A549 (cell line): ENCODE results near the gene TSSC4. TPM values are rescaled to one million over a fixed set of nuclear protein-coding genes. Genes with fewer than 3 reads are reported as not detected.

Source experiments
- ATAC-seq, 2 experiments: fragments of 200-7000 bp in 1 of 2; fragments of >200 bp in 1 of 2; cut with Nextera tagmentation in 1 of 2; cut with Tn5 transposase in 1 of 2; 3 replicates each; pipeline versions ENCODE4 v1.8.0 to v1.9.1; 2018 to 2020; ENCODE audit warnings: mild to moderate bottlenecking in 1 of 2, moderate library complexity in 1 of 2
- CTCF ChIA-PET: fragments of 300-600 bp; sonication (Branson Sonifier 250); formaldehyde crosslinking; extraction: SDS; loops from one replicate; lab custom pipeline; 2021; ENCODE audit warnings: antibody characterized with exemption, inconsistent platforms; lab: Yijun Ruan, JAX
- POLR2A ChIA-PET: fragments of 350-600 bp; formaldehyde crosslinking; extraction: SDS; loops from one replicate; lab custom pipeline; 2021; ENCODE audit warnings: antibody characterized with exemption, inconsistent platforms; lab: Yijun Ruan, JAX
- DNase-seq, 2 experiments: peaks; one replicate each; pipeline versions ENCODE4 v3.0.0 to v3.0.0-alpha.2; 2011 to 2016; ENCODE audit warnings: low read depth in 1 of 2, low spot score in 1 of 2
- FAIRE-seq: peaks from 2 replicates; lab custom pipeline; 2011; peaks lifted over from hg19 to GRCh38; lab: Jason Lieb, UNC
- H3K27ac ChIP-seq, 2 experiments: fragments of >200 bp; sonication (Bioruptor Twin); formaldehyde crosslinking; 3 replicates each; pipeline ENCODE4 v1.5.1; 2016 to 2017
- H3K4me1 ChIP-seq: fragments of >200 bp; sonication (Bioruptor Twin); formaldehyde crosslinking; 3 replicates; pipeline ENCODE4 v1.6.1; 2016
- H3K4me2 ChIP-seq: fragments of >200 bp; sonication (Bioruptor Twin); formaldehyde crosslinking; 3 replicates; pipeline ENCODE4 v1.6.1; 2016
- H3K4me3 ChIP-seq: fragments of >200 bp; sonication (Bioruptor Twin); formaldehyde crosslinking; 3 replicates; pipeline ENCODE4 v1.5.1; 2016
- H3K9me3 ChIP-seq: fragments of >200 bp; sonication (Bioruptor Twin); formaldehyde crosslinking; 3 replicates; pipeline ENCODE4 v1.6.1; 2016
- BCL3 ChIP-seq: fragments of >200 bp; sonication (Bioruptor Twin); formaldehyde crosslinking; IDR thresholded peaks from 3 replicates; pipeline ENCODE4 v1.6.1; 2016
- CHD2 ChIP-seq: fragments of 150-350 bp; IDR thresholded peaks from 2 replicates; pipeline ENCODE4 v1.6.1; 2014; ENCODE audit warnings: low read length; ENCODE audit not compliant: partially characterized antibody
- EHF ChIP-seq: fragments of 250-450 bp; sonication (Bioruptor Pico); IDR thresholded peaks from 2 replicates; pipeline ENCODE4 v1.5.0; 2020; ENCODE audit warnings: mild to moderate bottlenecking
- ELK1 ChIP-seq: fragments of 150-350 bp; IDR thresholded peaks from 2 replicates; pipeline ENCODE4 v1.6.1; 2014; ENCODE audit warnings: low read depth, mild to moderate bottlenecking, low read length
- HES2 ChIP-seq: fragments of >200 bp; sonication (Bioruptor Twin); formaldehyde crosslinking; IDR thresholded peaks from 2 replicates; pipeline ENCODE4 v1.6.1; 2016
- HEYL ChIP-seq: fragments of 250-450 bp; sonication (Bioruptor Pico); IDR thresholded peaks from 2 replicates; pipeline ENCODE4 v1.8.0; 2021; ENCODE audit warnings: mild to moderate bottlenecking, moderate library complexity
- HOXA7 ChIP-seq: fragments of 250-450 bp; sonication (Bioruptor Pico); IDR thresholded peaks from 2 replicates; pipeline ENCODE4 v1.5.0; 2020; ENCODE audit warnings: mild to moderate bottlenecking, moderate library complexity
- KDM5A ChIP-seq: fragments of 200-600 bp; sonication (generic); IDR thresholded peaks from 2 replicates; pipeline ENCODE4 v1.6.1; 2016; ENCODE audit warnings: antibody characterized with exemption, mild to moderate bottlenecking
- MAFK ChIP-seq: fragments of 450-650 bp; IDR thresholded peaks from 2 replicates; pipeline ENCODE4 v1.6.1; 2014; ENCODE audit not compliant: partially characterized antibody
- MAX ChIP-seq: IDR thresholded peaks from 2 replicates; pipeline ENCODE4 v1.6.1; 2012
- NR3C1 ChIP-seq: fragments of >200 bp; sonication (Bioruptor Twin); formaldehyde crosslinking; IDR thresholded peaks from 3 replicates; pipeline ENCODE4 v1.6.1; 2017
- PBX3 ChIP-seq: IDR thresholded peaks from 2 replicates; pipeline ENCODE4 v1.6.1; 2012
- PHF8 ChIP-seq: fragments of 200-600 bp; sonication (generic); IDR thresholded peaks from 2 replicates; pipeline ENCODE4 v1.6.1; 2016; ENCODE audit warnings: low read depth, mild to moderate bottlenecking, antibody characterized with exemption, moderate library complexity, borderline replicate concordance
- RAD21 ChIP-seq, 2 experiments: fragments of >200 bp in 1 of 2; sonication (Bioruptor Twin) in 1 of 2; formaldehyde crosslinking in 1 of 2; IDR thresholded peaks in 1 of 2; conservative IDR thresholded peaks in 1 of 2; 2 replicates in 1 of 2; 3 replicates in 1 of 2; pipeline ENCODE4 v1.6.1; 2012 to 2018; ENCODE audit warnings: inconsistent platforms in 1 of 2
- REST ChIP-seq: fragments of 200-600 bp; sonication (generic); IDR thresholded peaks from 2 replicates; pipeline ENCODE4 v1.6.1; 2016; ENCODE audit warnings: antibody characterized with exemption, mild to moderate bottlenecking, moderate library complexity
- SMC3 ChIP-seq: fragments of >200 bp; sonication (Bioruptor Twin); formaldehyde crosslinking; IDR thresholded peaks from 3 replicates; pipeline ENCODE4 v1.6.1; 2018; ENCODE audit warnings: inconsistent platforms
- SREBF2 ChIP-seq: fragments of 450-650 bp; IDR thresholded peaks from 2 replicates; pipeline ENCODE4 v1.6.1; 2014; ENCODE audit warnings: mild to moderate bottlenecking, moderate library complexity
- ZNF302 ChIP-seq: fragments of 250-450 bp; sonication (Bioruptor Pico); IDR thresholded peaks from 2 replicates; pipeline ENCODE4 v1.9.0; 2021; ENCODE audit warnings: inconsistent platforms, mild to moderate bottlenecking, moderate library complexity
- WGBS: methylation state at CpG from one replicate; pipeline ENCODE4 v1.1.6; 2017; ENCODE audit errors: missing lambda C conversion rate; 5-methylcytosine and 5-hydroxymethylcytosine counted together
- polyA plus RNA-seq, 4 experiments: library from polyadenylated mRNA; depleted of rRNA in 3 of 4; stranded (reverse); fragments of >200 nt; fragmentation: RNase III in 1 of 4; extraction: RNeasy Plus Mini Kit Qiagen cat#74134 plus additional on column Dnase treatment in 1 of 4; gene quantifications; 2 replicates in 3 of 4; 3 replicates in 1 of 4; pipeline ENCODE4 v1.2.3, GENCODE V29; 2011 to 2017

Gene TSSC4
- polyA plus RNA-seq, 2 of the 4 experiments (the other 2 are of a cell fraction): 21.8 to 45.5 TPM

GRCh38 chr11:2413742-2414579, 13.4 kb downstream of the TSSC4 start:
- no peak overlapping the region for H3K4me3 ChIP-seq
- TF ChIP-seq SMC3 (no peak), MAX (no peak)
- TF ChIP-seq, all 56 proteins: peak for 0
- H3K4me1 ChIP-seq: no peaks in the 10 kb centered on the region
- H3K4me2 ChIP-seq: no peak overlapping the region
- ChIA-PET CTCF (interaction anchor here (2.2 to 31.0 kb wide), 2 partner anchors 14 to 105 kb away, joined by 10 to 903 read pairs; partner anchors contain the start of genes C11orf21, TSPAN32 and TSSC4), POLR2A (no interaction called here)
- DNase-seq: no peak
- H3K9me3 ChIP-seq: no peaks in the 10 kb centered on the region
- FAIRE-seq: no peak
- 77% methylated on average over 18 of the region's 43 CpGs for WGBS
- H3K27ac ChIP-seq: no peak overlapping the region
- no peak for ATAC-seq

GRCh38 chr11:2414616-2415015, 14.1 kb downstream of the TSSC4 start:
- WGBS: 83% methylated on average over 32 of the region's 35 CpGs
- Histone ChIP-seq H3K27ac (no peak overlapping the region), H3K4me1 (no peaks in the 10 kb centered on the region), H3K4me2 (no peak overlapping the region), H3K9me3 (no peaks in the 10 kb centered on the region), H3K4me3 (no peak overlapping the region)
- CTCF ChIA-PET: interaction anchor here (1.9 to 31.0 kb wide), 2 partner anchors 106 to 117 kb away, joined by 7 to 903 read pairs; partner anchors contain the start of genes C11orf21 and TSPAN32
- FAIRE-seq (no peak), DNase-seq (no peak), ATAC-seq (no peak)
- POLR2A ChIA-PET: no interaction called here
- no peak for TF ChIP-seq HOXA7 (CRISPR knock-in tag)
- TF ChIP-seq PBX3: no peak
- no peak for TF ChIP-seq RAD21 (conservative IDR thresholded peaks at IDR 0.05 in 1 of 2, IDR thresholded peaks at IDR 0.05 in 1 of 2)
- no peak for TF ChIP-seq HES2
- TF ChIP-seq CHD2: no peak
- no peak for TF ChIP-seq NR3C1
- TF ChIP-seq SREBF2: no peak

GRCh38 chr11:2415171-2415570, 14.6 kb downstream of the TSSC4 start:
- Histone ChIP-seq H3K9me3 (no peaks in the 10 kb centered on the region), H3K4me2 (no peak overlapping the region), H3K4me1 (no peaks in the 10 kb centered on the region), H3K27ac (no peak overlapping the region), H3K4me3 (no peak overlapping the region)
- no peak for ATAC-seq
- DNase-seq: no peak
- no peak for FAIRE-seq
- POLR2A ChIA-PET: no interaction called here
- CTCF ChIA-PET: interaction anchor here (0.9 to 31.0 kb wide), 5 partner anchors 10 to 116 kb away, joined by 3 to 903 read pairs (median 4); partner anchors contain the start of genes C11orf21 and TSPAN32
- 74% methylated on average over 21 of the region's 28 CpGs for WGBS
- TF ChIP-seq KDM5A (no peak), SMC3 (no peak), ZNF302 (no peak)

GRCh38 chr11:2415601-2416380, 15.2 kb downstream of the TSSC4 start:
- H3K9me3 ChIP-seq: no peaks in the 10 kb centered on the region
- H3K4me1 ChIP-seq: no peaks in the 10 kb centered on the region
- no peak overlapping the region for H3K27ac ChIP-seq
- no peak overlapping the region for H3K4me2 ChIP-seq
- 38% methylated on average over 25 of the region's 34 CpGs for WGBS
- FAIRE-seq: no peak
- ChIA-PET POLR2A (no interaction called here), CTCF (interaction anchor here (0.9 to 31.0 kb wide), 5 partner anchors 10 to 116 kb away, joined by 3 to 903 read pairs (median 4); partner anchors contain the start of genes C11orf21 and TSPAN32)
- no peak for DNase-seq
- ATAC-seq: no peak
- H3K4me3 ChIP-seq: no peak overlapping the region
- TF ChIP-seq ZNF302 (no peak), PHF8 (no peak), HEYL (CRISPR knock-in tag) (no peak), ELK1 (no peak), EHF (CRISPR knock-in tag) (no peak), BCL3 (no peak), MAFK (no peak), REST (no peak)
